Smooth muscle cell (in vitro differentiated cells): Measurements from ENCODE around the gene SLC39A1. TPM values are rescaled to one million over a fixed set of nuclear protein-coding genes. Genes with fewer than 3 reads are reported as not detected.
"Not testable (repeated sequence)": the region's sequence is repeated elsewhere in the genome, so short reads cannot be mapped to it uniquely, and the experiment has no call there.

Experiments used
- DNase-seq: peaks from one replicate; lab custom pipeline; 2025; ENCODE audit not compliant: unreplicated experiment; lab: John Stamatoyannopoulos, UW
- H2AFZ ChIP-seq: fragments of 200-600 bp; sonication (generic); 2 replicates; pipeline ENCODE4 v1.6.0; 2016; ENCODE audit warnings: antibody characterized with exemption, low read depth, mild to moderate bottlenecking
- H3F3A ChIP-seq: fragments of 200-600 bp; sonication (generic); 2 replicates; pipeline ENCODE4 v1.6.0; 2017; ENCODE audit warnings: antibody characterized with exemption, low read depth
- H3K27ac ChIP-seq: fragments of 200-600 bp; sonication (generic); 2 replicates; pipeline ENCODE4 v1.5.1; 2016; ENCODE audit warnings: low read depth, mild to moderate bottlenecking
- H3K27me3 ChIP-seq: fragments of 200-600 bp; sonication (generic); 2 replicates; pipeline ENCODE4 v1.6.1; 2016; ENCODE audit warnings: low read depth, mild to moderate bottlenecking
- H3K36me3 ChIP-seq: fragments of 200-600 bp; sonication (generic); 2 replicates; pipeline ENCODE4 v1.5.1; 2016; ENCODE audit warnings: low read depth
- H3K4me1 ChIP-seq: fragments of 200-600 bp; sonication (generic); 2 replicates; pipeline ENCODE4 v1.5.1; 2016; ENCODE audit warnings: low read depth
- H3K4me2 ChIP-seq: fragments of 200-600 bp; sonication (generic); 2 replicates; pipeline ENCODE4 v1.6.0; 2016; ENCODE audit warnings: mild to moderate bottlenecking
- H3K4me3 ChIP-seq: fragments of 200-600 bp; sonication (generic); 2 replicates; pipeline ENCODE4 v1.5.1; 2016; ENCODE audit warnings: mild to moderate bottlenecking
- H3K79me2 ChIP-seq: fragments of 200-600 bp; sonication (generic); 2 replicates; pipeline ENCODE4 v1.6.0; 2016; ENCODE audit warnings: low read depth, mild to moderate bottlenecking
- H3K9ac ChIP-seq: fragments of 200-600 bp; sonication (generic); 2 replicates; pipeline ENCODE4 v1.6.0; 2016; ENCODE audit warnings: low read depth
- H3K9me3 ChIP-seq: fragments of 200-600 bp; sonication (generic); replicated peaks from 2 replicates; pipeline ENCODE4 v1.5.1; 2016; ENCODE audit warnings: low read depth
- H4K20me1 ChIP-seq: fragments of 200-600 bp; sonication (generic); 2 replicates; pipeline ENCODE4 v1.6.0; 2016; ENCODE audit warnings: low read depth
- WGBS: methylation state at CpG from one replicate; pipeline ENCODE4 v1.1.7; 2016; ENCODE audit warnings: low lambda C conversion rate; 5-methylcytosine and 5-hydroxymethylcytosine counted together
- microRNA-seq: library from miRNA; unstranded; fragments of <30 nt; microRNA quantifications from one replicate; pipeline ENCODE4, GENCODE V29; 2016; ENCODE audit warnings: borderline number of aligned reads
- polyA plus RNA-seq: library from polyadenylated mRNA; unstranded; fragments of >200 nt; fragmentation: Nextera tagmentation; extraction: Ambion mirVana; gene quantifications from 2 replicates; pipeline ENCODE4 v1.2.1, GENCODE V29; 2016
- small RNA-seq: library from RNA; depleted of rRNA; stranded (forward); fragments of <200 nt; gene quantifications from one replicate; pipeline ENCODE3, GENCODE V24; 2014
- total RNA-seq: library from RNA; depleted of rRNA; stranded (reverse); fragments of >200 nt; gene quantifications from 2 replicates; pipeline ENCODE4 v1.2.3, GENCODE V29; 2014
- TF ChIP-seq, protein P1 (sequence below): fragments of 200-600 bp; sonication (generic); IDR thresholded peaks from 2 replicates; pipeline ENCODE4 v1.5.1; 2017; ENCODE audit warnings: borderline replicate concordance, mild to moderate bottlenecking, antibody characterized with exemption; ENCODE audit not compliant: insufficient read depth, poor library complexity, severe bottlenecking

The SLC39A1 gene
- total and polyA plus RNA-seq, 2 experiments from 2014 or later: 104 to 143 TPM

DNA sequence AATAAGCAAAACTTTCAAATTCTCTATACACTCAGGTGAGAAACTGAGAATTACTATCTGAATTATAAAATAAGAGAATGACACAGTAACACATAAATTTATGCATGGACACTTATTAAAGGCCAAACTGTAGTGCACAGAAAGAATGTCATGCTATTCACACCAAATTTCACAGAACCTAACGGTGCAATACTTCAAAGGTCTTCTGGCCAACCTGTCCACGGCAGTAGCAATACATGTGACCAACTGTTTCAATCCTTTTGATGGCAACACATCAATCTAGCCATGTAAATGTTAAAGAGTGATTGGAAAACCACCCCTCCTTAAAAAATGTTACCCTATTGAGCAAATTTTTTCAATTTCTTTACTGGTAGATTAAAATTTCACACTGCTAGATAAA, 51.0 kb downstream of the SLC39A1 start:
- H3F3A ChIP-seq: no peaks in the 10 kb centered on the region
- no peaks in the 10 kb centered on the region for H3K9me3 ChIP-seq
- TF ChIP-seq, protein P1, sequence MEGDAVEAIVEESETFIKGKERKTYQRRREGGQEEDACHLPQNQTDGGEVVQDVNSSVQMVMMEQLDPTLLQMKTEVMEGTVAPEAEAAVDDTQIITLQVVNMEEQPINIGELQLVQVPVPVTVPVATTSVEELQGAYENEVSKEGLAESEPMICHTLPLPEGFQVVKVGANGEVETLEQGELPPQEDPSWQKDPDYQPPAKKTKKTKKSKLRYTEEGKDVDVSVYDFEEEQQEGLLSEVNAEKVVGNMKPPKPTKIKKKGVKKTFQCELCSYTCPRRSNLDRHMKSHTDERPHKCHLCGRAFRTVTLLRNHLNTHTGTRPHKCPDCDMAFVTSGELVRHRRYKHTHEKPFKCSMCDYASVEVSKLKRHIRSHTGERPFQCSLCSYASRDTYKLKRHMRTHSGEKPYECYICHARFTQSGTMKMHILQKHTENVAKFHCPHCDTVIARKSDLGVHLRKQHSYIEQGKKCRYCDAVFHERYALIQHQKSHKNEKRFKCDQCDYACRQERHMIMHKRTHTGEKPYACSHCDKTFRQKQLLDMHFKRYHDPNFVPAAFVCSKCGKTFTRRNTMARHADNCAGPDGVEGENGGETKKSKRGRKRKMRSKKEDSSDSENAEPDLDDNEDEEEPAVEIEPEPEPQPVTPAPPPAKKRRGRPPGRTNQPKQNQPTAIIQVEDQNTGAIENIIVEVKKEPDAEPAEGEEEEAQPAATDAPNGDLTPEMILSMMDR: no peak
- peaks cover 100% of the 10 kb centered on the region for H3K79me2 ChIP-seq
- DNase-seq: no peak
- WGBS: 98% methylated on average over 2 of the region's 2 CpGs
- H3K27me3 ChIP-seq: no peaks in the 10 kb centered on the region
- H3K4me1 ChIP-seq: no peaks in the 10 kb centered on the region
- no peak overlapping the region for H3K4me2 ChIP-seq
- no peak overlapping the region for H3K9ac ChIP-seq
- no peaks in the 10 kb centered on the region for H3K36me3 ChIP-seq
- no peak overlapping the region for H3K27ac ChIP-seq
- H2AFZ ChIP-seq: no peak overlapping the region
- H4K20me1 ChIP-seq: peaks cover 98% of the 10 kb centered on the region
- H3K4me3 ChIP-seq: no peak overlapping the region

DNA sequence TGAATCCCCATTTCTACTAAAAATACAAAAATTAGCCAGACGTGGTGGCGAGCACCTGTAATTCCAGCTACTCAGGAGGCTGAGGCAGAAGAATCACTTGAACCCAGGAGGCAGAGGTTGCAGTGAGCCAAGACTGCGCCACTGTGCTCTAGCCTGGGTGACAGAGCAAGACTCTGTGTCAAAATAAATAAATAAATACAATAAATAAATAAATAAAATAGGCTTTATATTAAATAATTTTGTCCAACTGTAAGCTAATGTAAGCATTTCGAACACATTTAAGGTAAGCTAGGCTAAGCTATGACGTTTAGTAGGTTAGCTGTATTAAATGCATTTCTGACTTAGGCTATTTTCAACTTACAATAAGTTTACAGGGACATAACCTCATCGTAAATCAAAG, 52.8 kb downstream of the SLC39A1 start:
- DNase-seq, H3K36me3 ChIP-seq, H3F3A ChIP-seq, H3K27me3 ChIP-seq, H3K27ac ChIP-seq, H3K4me3 ChIP-seq, H3K9me3 ChIP-seq, H2AFZ ChIP-seq, H3K4me1 ChIP-seq, H3K9ac ChIP-seq, H3K4me2 ChIP-seq: not testable (repeated sequence)
- Histone ChIP-seq H4K20me1 (peaks cover 98% of the 10 kb centered on the region), H3K79me2 (peaks cover 100% of the 10 kb centered on the region)
- WGBS: 98% methylated on average over 6 of the region's 6 CpGs

Small RNAs within 50 kb of the gene (microRNA-seq; reads per million reads assigned to microRNA genes)
- not detected for gene MIR6737

Small RNAs within 50 kb of the gene (small RNA-seq; reads per million reads assigned to genes)
- gene MIR6737: not detected

Other genes starting within 250 kb of the SLC39A1 start
- 33.6 and 34.8 TPM in 2 replicates for gene INTS3, start 235.5 kb downstream of the SLC39A1 start, total RNA-seq
- gene INTS3, start 235.5 kb downstream of the SLC39A1 start, polyA plus RNA-seq: 22.3 and 27.6 TPM in 2 replicates
- 14.8 and 21.3 TPM in 2 replicates for gene SLC27A3, start 188.1 kb downstream of the SLC39A1 start, total RNA-seq
- 36.0 and 41.0 TPM in 2 replicates for gene SLC27A3, start 188.1 kb downstream of the SLC39A1 start, polyA plus RNA-seq
- 13.2 and 24.9 TPM in 2 replicates for gene GATAD2B, start 40.6 kb downstream of the SLC39A1 start, total RNA-seq
- gene GATAD2B, start 40.6 kb downstream of the SLC39A1 start, polyA plus RNA-seq: 7.8 and 10.0 TPM in 2 replicates
- 6.4 and 9.7 TPM in 2 replicates for gene DENND4B, start 16.8 kb downstream of the SLC39A1 start, total RNA-seq
- 16.3 and 21.1 TPM in 2 replicates for gene DENND4B, start 16.8 kb downstream of the SLC39A1 start, polyA plus RNA-seq
- gene CRTC2, start 4.9 kb downstream of the SLC39A1 start, total RNA-seq: 9.9 and 13.0 TPM in 2 replicates
- 24.6 and 37.7 TPM in 2 replicates for gene CRTC2, start 4.9 kb downstream of the SLC39A1 start, polyA plus RNA-seq
- 13.0 and 14.9 TPM in 2 replicates for gene CREB3L4, start 4.4 kb upstream of the SLC39A1 start, total RNA-seq
- 9.0 and 13.2 TPM in 2 replicates for gene CREB3L4, start 4.4 kb upstream of the SLC39A1 start, polyA plus RNA-seq
- 139 and 150 TPM in 2 replicates for gene JTB, start 14.1 kb upstream of the SLC39A1 start, total RNA-seq
- gene JTB, start 14.1 kb upstream of the SLC39A1 start, polyA plus RNA-seq: 157 TPM in 2 replicates
- gene RAB13, start 22.8 kb upstream of the SLC39A1 start, total RNA-seq: 41.4 and 48.3 TPM in 2 replicates
- gene RAB13, start 22.8 kb upstream of the SLC39A1 start, polyA plus RNA-seq: 131 and 144 TPM in 2 replicates
- gene RPS27, start 27.2 kb upstream of the SLC39A1 start, total RNA-seq: 3,456 and 3,702 TPM in 2 replicates
- gene RPS27, start 27.2 kb upstream of the SLC39A1 start, polyA plus RNA-seq: 1,522 and 1,642 TPM in 2 replicates
- gene NUP210L, start 191.5 kb upstream of the SLC39A1 start, total RNA-seq: 0.90 TPM in 1 of 2 replicates, not detected in the other
- 0.15 TPM in 1 of 2 replicates, not detected in the other for gene NUP210L, start 191.5 kb upstream of the SLC39A1 start, polyA plus RNA-seq
- gene TPM3, start 228.6 kb upstream of the SLC39A1 start, total RNA-seq: 436 and 458 TPM in 2 replicates
- gene TPM3, start 228.6 kb upstream of the SLC39A1 start, polyA plus RNA-seq: 384 and 386 TPM in 2 replicates
- not detected in 2 replicates for gene CFAP141, start 242.8 kb upstream of the SLC39A1 start, total RNA-seq
- gene CFAP141, start 242.8 kb upstream of the SLC39A1 start, polyA plus RNA-seq: not detected in 2 replicates